Heart right ventricle (tissue), 16 donors: Measurements from ENCODE around the gene LRRC7. TPM values are rescaled to one million over a fixed set of nuclear protein-coding genes. Genes with fewer than 3 reads are reported as not detected.

Experiments used
- ATAC-seq, 8 donors: fragments of 200-7000 bp; cut with Tn5 transposase; one replicate each; pipeline ENCODE4 v1.9.1; 2020; ENCODE audit warnings: mild to moderate bottlenecking in 8 of 8, moderate library complexity in 8 of 8, moderate number of reproducible peaks in 1 of 8
- DNase-seq, 2 donors: peaks; one replicate each; pipeline ENCODE4 v3.0.0-alpha.2; 2020
- H3K27ac ChIP-seq, 10 donors: fragments of 200-600 bp; sonication (generic) in 2 of 10; one replicate each; pipeline versions ENCODE4 v1.5.0 to v1.8.0; 2020 to 2022; ENCODE audit warnings: mild to moderate bottlenecking in 3 of 10
- H3K27me3 ChIP-seq, 7 donors: fragments of 200-600 bp; one replicate each; pipeline ENCODE4 v1.8.0; 2021 to 2022; ENCODE audit warnings: mild to moderate bottlenecking in 2 of 7
- H3K36me3 ChIP-seq, 9 donors: fragments of 200-600 bp; sonication (generic) in 1 of 9; one replicate each; pipeline versions ENCODE4 v1.5.0 to v1.8.0; 2020 to 2022; ENCODE audit warnings: mild to moderate bottlenecking in 2 of 9
- H3K4me1 ChIP-seq, 9 donors: fragments of 200-600 bp; sonication (generic) in 1 of 9; one replicate each; pipeline versions ENCODE4 v1.5.0 to v1.8.0; 2020 to 2022; ENCODE audit warnings: mild to moderate bottlenecking in 4 of 9
- H3K4me3 ChIP-seq, 10 donors: fragments of 200-600 bp; sonication (generic) in 2 of 10; one replicate each; pipeline versions ENCODE4 v1.5.0 to v1.8.0; 2020 to 2022; ENCODE audit warnings: mild to moderate bottlenecking in 7 of 10, moderate library complexity in 2 of 10
- H3K9me3 ChIP-seq, 11 donors: fragments of 200-600 bp in 10 of 11; sonication (generic) in 2 of 11; one replicate each; pipeline versions ENCODE4 v1.5.0 to v1.8.0; 2013 to 2022; ENCODE audit warnings: mild to moderate bottlenecking in 2 of 11, control low read depth in 1 of 11, moderate library complexity in 1 of 11
- WGBS, 2 donors: extraction: QIAGEN DNeasy Blood & Tissue Kit; methylation state at CpG; one replicate each; pipeline ENCODE4 v1.1.7; 2013; ENCODE audit warnings: inconsistent platforms in 1 of 2; 5-methylcytosine and 5-hydroxymethylcytosine counted together
- intact Hi-C, 10 donors: fragments of 100-400 bp; cut with DNase I; formaldehyde crosslinking; loops; one replicate each; pipeline versions ENCODE4 v1.11.1 to v1.14.2; 2022
- polyA plus RNA-seq, 2 donors: library from polyadenylated mRNA; stranded (reverse); fragments of 200-250 nt; gene quantifications; one replicate each; pipeline ENCODE4 v1.2.3, GENCODE V29; 2013
- total RNA-seq, 10 donors: library from RNA; stranded (reverse); fragmentation: NEBNext Ultra II Directional in 3 of 10; extraction: Animal tissue kit (Norgen Biotek cat#: 25700) in 3 of 10; gene quantifications; one replicate each; pipeline versions ENCODE4 v1.2.1 to v1.2.4, GENCODE V29; 2021 to 2023
- TF ChIP-seq, protein P1 (sequence below), 9 donors: fragments of 200-600 bp; sonication (generic) in 2 of 9; IDR thresholded peaks; one replicate each; pipeline versions ENCODE4 v1.5.0 to v1.8.0; 2021 to 2022; ENCODE audit warnings: antibody characterized with exemption in 9 of 9, mild to moderate bottlenecking in 5 of 9, moderate library complexity in 1 of 9
- donor health status: Arrhythmogenic right ventricular cardiomyopathy.
- donor health status: ischemic (EF 13 %, LVEDD 7.1; RV severe dilation, severe dysfunction).
- donor health status: healthy with polysubstance abuse.
- donor health status: DM: no; HTN: yes; CAD: no.
- donor health status: DM: no; HTN: no; CAD: no.
- donor health status: ischemic (EF 25% LVEDD 6.9; RV normal size, moderate dysfunction).
- donor health status: ischemic (EF 25% LVEDD 5.7; RV mildly dilated, moderate dysfunction).
- donor health status: healthy.
- donor health status: DM: yes; HTN: yes; CAD: no.
- donor health status: Ischemic cardiomyopathy.
- donor health status: ischemic (EF 35%, LVEDD 5.7; RV mildly dilated, moderate dysfunction).
- donor health status: nonischemic (EF 11% LVEDD 7.7; RV severe dilation, severe dysfunction).
- donor health status: DM: yes; HTN: yes; CAD: no.
- donor health status: PGD.
- donor health status: ischemic (EF 29% LVEDD 5.4; RV normal size, mild dysfunction).
- donor health status: nonischemic (EF 23%, LVEDD 6.1; RV moderate dilation, normal function).

LRRC7 gene
- total and polyA plus RNA-seq, 12 donors: 0.03 to 2.1 (median 0.59) TPM

DNA sequence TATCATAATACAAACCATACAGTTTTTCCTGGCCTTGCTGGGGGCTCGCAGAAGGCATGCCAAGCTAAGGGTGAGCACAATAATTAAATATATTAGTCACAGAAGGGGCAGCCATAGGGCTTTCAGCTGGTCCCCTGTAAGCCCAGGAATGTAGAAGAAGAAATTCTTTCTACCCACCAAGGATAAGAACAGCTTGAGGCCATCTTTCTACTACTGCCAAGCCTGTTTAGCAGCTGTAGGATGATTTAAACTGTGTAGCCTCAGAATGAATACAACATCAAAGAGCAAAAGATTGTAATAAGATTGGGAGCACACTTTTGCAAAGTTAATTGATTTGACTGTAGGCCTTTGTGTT is 171.5 kb downstream of the LRRC7 start:
- ATAC-seq (no peak), DNase-seq (no peak)
- H3K4me1 ChIP-seq: no peaks in the 10 kb centered on the region
- 72 to 93% methylated on average over 1 of the region's 1 CpG for WGBS, 2 donors
- no peak overlapping the region for H3K27ac ChIP-seq
- TF ChIP-seq, protein P1, sequence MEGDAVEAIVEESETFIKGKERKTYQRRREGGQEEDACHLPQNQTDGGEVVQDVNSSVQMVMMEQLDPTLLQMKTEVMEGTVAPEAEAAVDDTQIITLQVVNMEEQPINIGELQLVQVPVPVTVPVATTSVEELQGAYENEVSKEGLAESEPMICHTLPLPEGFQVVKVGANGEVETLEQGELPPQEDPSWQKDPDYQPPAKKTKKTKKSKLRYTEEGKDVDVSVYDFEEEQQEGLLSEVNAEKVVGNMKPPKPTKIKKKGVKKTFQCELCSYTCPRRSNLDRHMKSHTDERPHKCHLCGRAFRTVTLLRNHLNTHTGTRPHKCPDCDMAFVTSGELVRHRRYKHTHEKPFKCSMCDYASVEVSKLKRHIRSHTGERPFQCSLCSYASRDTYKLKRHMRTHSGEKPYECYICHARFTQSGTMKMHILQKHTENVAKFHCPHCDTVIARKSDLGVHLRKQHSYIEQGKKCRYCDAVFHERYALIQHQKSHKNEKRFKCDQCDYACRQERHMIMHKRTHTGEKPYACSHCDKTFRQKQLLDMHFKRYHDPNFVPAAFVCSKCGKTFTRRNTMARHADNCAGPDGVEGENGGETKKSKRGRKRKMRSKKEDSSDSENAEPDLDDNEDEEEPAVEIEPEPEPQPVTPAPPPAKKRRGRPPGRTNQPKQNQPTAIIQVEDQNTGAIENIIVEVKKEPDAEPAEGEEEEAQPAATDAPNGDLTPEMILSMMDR (IDR thresholded peaks at IDR 0.05): no peak
- peaks cover 0 to 11% (median 0%) of the 10 kb centered on the region in 11 donors for H3K9me3 ChIP-seq
- H3K4me3 ChIP-seq: no peak overlapping the region
- H3K36me3 ChIP-seq: no peaks in the 10 kb centered on the region
- intact Hi-C loops: loop anchor here in 7 of 10 donors (5.0 to 10.0 kb wide), 7 partner anchors 1144 to 1624 kb away; no protein-coding TSS in a partner anchor
- no peaks in the 10 kb centered on the region for H3K27me3 ChIP-seq

- Histone ChIP-seq H3K27me3 (no peaks in the 10 kb centered on the region), H3K4me3 (no peak overlapping the region), H3K4me1 (no peaks in the 10 kb centered on the region), H3K9me3 (no peaks in the 10 kb centered on the region), H3K36me3 (no peaks in the 10 kb centered on the region), H3K27ac (no peak overlapping the region)
- TF ChIP-seq, protein P1 (IDR thresholded peaks at IDR 0.05): no peak
- WGBS, 2 donors: 58 to 59% methylated on average over 3 of the region's 3 CpGs
- ATAC-seq (no peak), DNase-seq (no peak)
- intact Hi-C loops: no loop called here
Observed at GRCh38 chr1:69743146-69743545, 175.4 kb downstream of the LRRC7 start.

DNA sequence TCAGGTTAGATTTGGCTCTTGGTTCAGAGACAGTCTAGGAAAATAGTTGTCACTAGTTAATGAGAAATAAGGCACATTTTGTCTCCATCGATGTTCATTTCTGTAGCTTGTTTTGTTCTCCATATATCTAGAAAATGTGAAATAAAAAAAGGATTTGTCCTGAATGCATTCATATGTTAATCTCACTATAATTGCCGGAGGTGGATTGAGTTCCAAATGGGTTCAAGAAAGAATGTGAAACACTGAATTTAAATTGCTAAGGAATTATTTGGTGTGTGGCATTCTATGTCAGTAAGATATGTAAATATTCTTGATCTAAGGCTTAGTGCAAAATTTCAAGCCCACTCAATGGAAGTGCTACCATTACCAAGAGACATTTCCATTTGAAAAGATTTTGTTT is 176.7 kb downstream of the LRRC7 start:
- Histone ChIP-seq H3K9me3 (no peaks in the 10 kb centered on the region), H3K27ac (no peak overlapping the region), H3K4me1 (no peaks in the 10 kb centered on the region), H3K36me3 (no peaks in the 10 kb centered on the region), H3K27me3 (no peaks in the 10 kb centered on the region), H3K4me3 (no peak overlapping the region)
- intact Hi-C loops: no loop called here
- TF ChIP-seq, protein P1 (IDR thresholded peaks at IDR 0.05): no peak
- 89 to 95% methylated on average over 2 of the region's 2 CpGs for WGBS, 2 donors
- ATAC-seq (no peak), DNase-seq (no peak)

- no peak for ATAC-seq
- H3K27ac ChIP-seq: no peak overlapping the region
- TF ChIP-seq, protein P1 (IDR thresholded peaks at IDR 0.05): no peak
- H3K27me3 ChIP-seq: no peaks in the 10 kb centered on the region
- no peaks in the 10 kb centered on the region for H3K36me3 ChIP-seq
- no peaks in the 10 kb centered on the region for H3K4me1 ChIP-seq
- DNase-seq: no peak
- WGBS, 2 donors: 66 to 71% methylated on average over 2 of the region's 2 CpGs
- no peak overlapping the region for H3K4me3 ChIP-seq
- intact Hi-C loops: no loop called here
- no peaks in the 10 kb centered on the region for H3K9me3 ChIP-seq
Observed at GRCh38 chr1:69747207-69747606, 179.5 kb downstream of the LRRC7 start.
